NK-92 (cell line): ENCODE results near the gene LAMTOR4.
"Not testable (repeated sequence)": the region's sequence is repeated elsewhere in the genome, so short reads cannot be mapped to it uniquely, and the experiment has no call there.

ENCODE experiments used
- DNase-seq: peaks from one replicate; lab custom pipeline; 2025; ENCODE audit not compliant: unreplicated experiment; lab: John Stamatoyannopoulos, UW

The LAMTOR4 gene

GRCh38 chr7:100195901-100196322 is 47.2 kb downstream of the LAMTOR4 start:
- DNase-seq: not testable (repeated sequence)

- DNase-seq: no peak
Observed at GRCh38 chr7:100198266-100198665, 49.5 kb downstream of the LAMTOR4 start.

GRCh38 chr7:100200693-100201092 is 52.0 kb downstream of the LAMTOR4 start:
- no peak for DNase-seq
